Suprapubic skin (tissue), 4 donors: ENCODE measurements around the gene DPEP3. TPM values are rescaled to one million over a fixed set of nuclear protein-coding genes. Genes with fewer than 3 reads are reported as not detected.

ENCODE experiments used
- DNase-seq, 2 donors: peaks; one replicate each; pipeline ENCODE4 v3.0.0-alpha.2; 2019; ENCODE audit warnings: low spot score in 2 of 2
- H3K27ac ChIP-seq: fragments of 200-600 bp; sonication (generic); one replicate; pipeline ENCODE4 v1.5.1; 2019
- H3K27me3 ChIP-seq: fragments of 200-600 bp; sonication (generic); one replicate; pipeline ENCODE4 v1.5.1; 2019
- H3K36me3 ChIP-seq: fragments of 200-600 bp; sonication (generic); one replicate; pipeline ENCODE4 v1.5.1; 2019
- H3K4me1 ChIP-seq: fragments of 200-600 bp; sonication (generic); one replicate; pipeline ENCODE4 v1.5.1; 2019
- H3K4me3 ChIP-seq: fragments of 200-600 bp; sonication (generic); one replicate; pipeline ENCODE4 v1.5.1; 2019; ENCODE audit warnings: mild to moderate bottlenecking
- H3K9me3 ChIP-seq: fragments of 200-600 bp; sonication (generic); one replicate; pipeline ENCODE4 v1.5.1; 2019
- EP300 ChIP-seq: sonication (generic); formaldehyde crosslinking; IDR thresholded peaks from one replicate; pipeline ENCODE4 v1.6.1; 2017; ENCODE audit warnings: antibody characterized with exemption
- POLR2A ChIP-seq, 2 donors: fragments of 450-650 bp; IDR thresholded peaks; one replicate each; pipeline ENCODE4 v1.6.1; 2017; ENCODE audit warnings: antibody characterized with exemption in 2 of 2, mild to moderate bottlenecking in 2 of 2, moderate library complexity in 2 of 2
- POLR2AphosphoS5 ChIP-seq, 3 donors: sonication (generic); formaldehyde crosslinking; IDR thresholded peaks; one replicate each; pipeline ENCODE4 v1.6.1; 2017; ENCODE audit warnings: antibody characterized with exemption in 3 of 3
- WGBS: methylation state at CpG from one replicate; pipeline ENCODE4 v1.1.5; 2018; 5-methylcytosine and 5-hydroxymethylcytosine counted together
- total RNA-seq, 4 donors: library from RNA; depleted of rRNA; stranded (reverse); fragments of >200 nt; gene quantifications; one replicate each; pipeline ENCODE4 v1.1.0, GENCODE V29; 2016
- TF ChIP-seq, protein P1 (sequence below), 2 donors: fragments of 200-600 bp in 1 of 2; fragments of 450-650 bp in 1 of 2; sonication (generic) in 1 of 2; IDR thresholded peaks; one replicate each; pipeline ENCODE4 v1.5.1; 2016 to 2019; ENCODE audit warnings: antibody characterized with exemption in 2 of 2, mild to moderate bottlenecking in 1 of 2, moderate library complexity in 1 of 2

Gene DPEP3
- total RNA-seq, 4 donors from 2014 or later, result not detected

DNA sequence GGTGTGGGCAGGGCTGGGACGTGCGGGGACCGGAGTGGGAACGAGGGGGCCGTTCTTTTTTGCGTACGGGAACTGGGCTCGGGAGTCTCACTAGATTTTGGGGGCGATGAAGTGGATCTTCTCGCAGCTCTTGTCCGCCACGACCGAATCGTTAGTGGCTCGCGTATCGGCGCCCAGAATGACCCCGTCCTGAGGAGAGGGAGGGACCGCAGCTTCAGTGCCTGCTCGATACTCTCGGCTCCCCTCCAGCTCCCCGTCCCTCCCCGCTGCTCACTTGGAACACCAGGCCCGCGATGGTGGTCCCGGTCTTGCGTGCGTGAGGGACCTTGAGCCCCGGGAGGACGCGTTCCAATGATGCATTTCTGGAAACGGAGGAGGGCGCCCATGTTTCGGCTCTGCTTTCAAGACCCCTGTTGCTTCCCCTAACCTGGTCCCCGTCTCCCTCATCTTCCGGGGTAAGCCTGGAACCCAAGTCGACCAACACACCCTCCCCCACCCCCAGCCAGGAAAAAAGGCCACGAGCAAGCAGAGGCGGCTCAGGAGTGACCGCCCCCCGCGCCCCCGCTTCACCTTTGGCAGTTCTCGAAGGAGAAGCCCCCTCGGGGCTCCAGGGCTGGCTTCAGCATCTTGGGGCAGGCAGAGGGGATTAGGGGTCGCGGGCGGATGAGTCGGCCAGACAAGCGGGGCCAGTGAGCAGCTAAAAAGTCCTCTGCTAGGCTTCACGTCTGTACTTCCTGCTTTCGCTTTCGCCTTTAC is 44.0 kb downstream of the DPEP3 start, which contains the start of gene PSMB10:
TSS of gene PSMB10 (minus strand) at position 727 of the 756 bp plus-strand sequence. CDS start at position 626, 101 bp downstream.
- peak in 1 of 2 donors; percentile 83 for DNase-seq
- H3K27me3 ChIP-seq, result no peaks in the 10 kb centered on the region
- WGBS, result 0% methylated on average over 3 of the region's 54 CpGs
- no peaks in the 10 kb centered on the region for H3K9me3 ChIP-seq
- TF ChIP-seq POLR2A (IDR thresholded peaks at IDR 0.05), result peak in 1 of 2 donors; percentile 1
- no peak for TF ChIP-seq POLR2AphosphoS5 (IDR thresholded peaks at IDR 0.05)
- TF ChIP-seq EP300, result no peak
- TF ChIP-seq, protein P1, sequence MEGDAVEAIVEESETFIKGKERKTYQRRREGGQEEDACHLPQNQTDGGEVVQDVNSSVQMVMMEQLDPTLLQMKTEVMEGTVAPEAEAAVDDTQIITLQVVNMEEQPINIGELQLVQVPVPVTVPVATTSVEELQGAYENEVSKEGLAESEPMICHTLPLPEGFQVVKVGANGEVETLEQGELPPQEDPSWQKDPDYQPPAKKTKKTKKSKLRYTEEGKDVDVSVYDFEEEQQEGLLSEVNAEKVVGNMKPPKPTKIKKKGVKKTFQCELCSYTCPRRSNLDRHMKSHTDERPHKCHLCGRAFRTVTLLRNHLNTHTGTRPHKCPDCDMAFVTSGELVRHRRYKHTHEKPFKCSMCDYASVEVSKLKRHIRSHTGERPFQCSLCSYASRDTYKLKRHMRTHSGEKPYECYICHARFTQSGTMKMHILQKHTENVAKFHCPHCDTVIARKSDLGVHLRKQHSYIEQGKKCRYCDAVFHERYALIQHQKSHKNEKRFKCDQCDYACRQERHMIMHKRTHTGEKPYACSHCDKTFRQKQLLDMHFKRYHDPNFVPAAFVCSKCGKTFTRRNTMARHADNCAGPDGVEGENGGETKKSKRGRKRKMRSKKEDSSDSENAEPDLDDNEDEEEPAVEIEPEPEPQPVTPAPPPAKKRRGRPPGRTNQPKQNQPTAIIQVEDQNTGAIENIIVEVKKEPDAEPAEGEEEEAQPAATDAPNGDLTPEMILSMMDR (IDR thresholded peaks at IDR 0.05), result no peak
- H3K4me3 ChIP-seq, result peak within 1 kb of the TSS; percentile 85
- peaks cover 8% of the 10 kb centered on the region for H3K36me3 ChIP-seq
- peak within 1 kb of the TSS; percentile 92 for H3K27ac ChIP-seq
- H3K4me1 ChIP-seq, result peaks cover 19% of the 10 kb centered on the region

DNA sequence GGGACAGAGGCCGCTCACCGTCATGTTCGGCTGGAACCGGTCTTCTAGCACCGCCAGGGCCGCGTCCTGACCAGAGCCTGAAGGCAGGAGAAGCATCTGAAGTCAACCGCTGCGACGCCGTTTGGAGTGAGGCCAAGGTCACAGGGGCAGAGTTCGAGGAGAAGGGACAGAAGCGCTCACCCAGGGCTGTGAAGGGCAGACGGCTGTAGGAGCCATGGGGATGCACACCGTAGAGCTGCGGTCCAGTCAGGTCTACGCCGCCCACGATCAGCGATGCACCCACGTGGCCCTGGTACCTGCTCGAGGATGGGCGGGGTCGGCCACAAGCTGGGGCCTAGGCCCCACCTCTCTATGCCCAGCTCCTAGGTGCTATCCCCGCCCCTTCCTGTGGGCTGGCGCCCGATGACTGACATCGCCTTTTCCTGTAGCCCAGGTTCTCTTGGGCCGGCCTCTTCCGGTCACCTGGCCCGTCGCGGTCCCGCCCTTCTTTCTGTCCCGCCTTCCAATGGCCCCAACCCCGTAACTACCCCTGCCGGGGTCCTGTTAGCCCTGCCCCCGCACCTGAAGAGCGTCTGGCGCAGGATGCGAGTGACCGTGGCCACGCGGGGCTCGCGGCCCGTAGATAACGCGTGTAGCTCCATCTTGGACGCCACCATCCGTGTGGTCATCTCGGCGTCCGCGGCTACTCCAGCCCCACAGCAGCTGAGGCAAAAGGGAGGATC is 44.7 kb downstream of the DPEP3 start:
- Histone ChIP-seq H3K27ac (peak overlapping the region; percentile 92), H3K36me3 (peaks cover 13% of the 10 kb centered on the region), H3K4me3 (peak overlapping the region; percentile 85), H3K4me1 (peaks cover 19% of the 10 kb centered on the region), H3K27me3 (no peaks in the 10 kb centered on the region), H3K9me3 (no peaks in the 10 kb centered on the region)
- WGBS, result 2% methylated on average over 31 of the region's 55 CpGs
- peak; percentile 97 for DNase-seq
- no peak for TF ChIP-seq EP300
- peak; percentile 16 to 39 for TF ChIP-seq POLR2A (IDR thresholded peaks at IDR 0.05)
- peak; percentile 41 to 93 (median 89) for TF ChIP-seq POLR2AphosphoS5 (IDR thresholded peaks at IDR 0.05)
- TF ChIP-seq, protein P1 (IDR thresholded peaks at IDR 0.05), result no peak

DNA sequence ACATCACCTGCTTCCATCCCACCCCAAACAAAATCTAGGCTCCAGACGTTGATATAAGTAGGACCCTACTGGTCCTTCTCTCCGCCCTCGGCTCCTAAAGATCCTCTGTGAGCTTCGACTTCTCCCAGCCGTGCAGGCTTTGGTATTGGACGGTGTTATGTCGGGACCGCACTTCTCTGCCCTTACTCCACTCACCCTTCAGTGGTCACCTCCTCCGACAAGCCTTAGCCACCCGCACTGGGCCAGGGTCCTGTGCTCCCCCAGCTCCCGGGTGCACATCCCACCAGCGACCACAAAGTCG is 45.2 kb downstream of the DPEP3 start:
- WGBS, result 29% methylated on average over 13 of the region's 13 CpGs

DNA sequence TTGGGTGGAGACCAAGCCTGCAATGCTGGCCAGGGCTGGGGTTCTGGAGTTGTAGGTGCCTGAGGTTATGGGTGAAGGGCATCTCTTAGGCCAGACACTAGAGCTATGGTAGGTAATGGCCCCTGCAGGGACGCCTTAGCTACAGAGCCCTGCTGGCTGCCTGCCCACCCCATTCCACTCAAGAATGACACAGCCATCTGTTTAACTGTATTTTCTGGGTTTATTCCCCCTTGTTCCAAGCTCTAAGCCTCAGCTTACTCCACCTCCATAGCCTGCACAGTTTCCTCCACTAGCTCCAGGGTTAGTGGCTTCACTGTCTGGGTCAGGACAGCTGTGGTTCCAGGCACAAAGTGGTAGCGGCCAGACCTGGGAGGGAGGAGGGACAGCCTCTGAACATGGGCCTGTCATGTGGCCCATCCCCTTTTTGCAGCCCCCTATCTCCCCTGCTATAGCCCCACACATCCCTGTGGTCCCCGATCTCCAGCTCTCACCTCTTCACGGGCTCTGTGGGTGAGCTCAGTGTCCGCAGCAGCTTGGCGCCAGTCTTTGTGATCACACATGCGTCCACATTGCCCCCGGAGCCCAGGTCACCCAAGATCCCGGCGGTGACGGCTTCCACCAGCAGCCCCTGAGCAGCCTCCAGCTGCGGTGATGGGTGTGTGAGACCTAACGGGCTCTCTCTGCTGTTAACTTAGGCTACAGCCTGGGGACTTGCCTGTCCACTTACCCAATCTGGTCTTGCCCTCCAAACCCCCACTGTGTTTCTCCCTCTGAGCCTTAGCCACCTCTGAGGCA is 45.8 kb downstream of the DPEP3 start:
- TF ChIP-seq POLR2A (IDR thresholded peaks at IDR 0.05) (no peak), POLR2AphosphoS5 (IDR thresholded peaks at IDR 0.05) (no peak), EP300 (no peak)
- TF ChIP-seq, protein P1 (IDR thresholded peaks at IDR 0.05), result no peak
- Histone ChIP-seq H3K27me3 (no peaks in the 10 kb centered on the region), H3K9me3 (no peaks in the 10 kb centered on the region), H3K4me3 (peak overlapping the region; percentile 85), H3K4me1 (peaks cover 19% of the 10 kb centered on the region), H3K27ac (no peak overlapping the region), H3K36me3 (peaks cover 19% of the 10 kb centered on the region)
- WGBS, result 63% methylated on average over 13 of the region's 13 CpGs
- DNase-seq, result no peak

More for the DNA sequence above, 45.2 kb downstream of the DPEP3 start:
- H3K9me3 ChIP-seq, result no peaks in the 10 kb centered on the region
- DNase-seq, result peak in 1 of 2 donors; percentile 81
- H3K4me1 ChIP-seq, result peaks cover 19% of the 10 kb centered on the region
- peak overlapping the region; percentile 85 for H3K4me3 ChIP-seq
- H3K27ac ChIP-seq, result no peak overlapping the region
- H3K36me3 ChIP-seq, result peaks cover 17% of the 10 kb centered on the region
- no peaks in the 10 kb centered on the region for H3K27me3 ChIP-seq
- TF ChIP-seq EP300, result no peak
- TF ChIP-seq, protein P1 (IDR thresholded peaks at IDR 0.05), result no peak
- no peak for TF ChIP-seq POLR2AphosphoS5 (IDR thresholded peaks at IDR 0.05)
- TF ChIP-seq POLR2A (IDR thresholded peaks at IDR 0.05), result no peak
